GM21619 (cell line): ENCODE data around the gene NFATC4.
"Not testable (repeated sequence)": the region's sequence is repeated elsewhere in the genome, so short reads cannot be mapped to it uniquely, and the experiment has no call there.

Source experiments
- ATAC-seq: cut with Tn5 transposase; IDR thresholded peaks from one replicate; pipeline ENCODE4 v1.9.1; 2021; ENCODE audit not compliant: unreplicated experiment

NFATC4 gene

GRCh38 chr14:24338843-24339242 is 29.1 kb upstream of the NFATC4 start:
- no peak for ATAC-seq

GRCh38 chr14:24339284-24340151 is 28.5 kb upstream of the NFATC4 start, which contains the start of gene RIPK3:
Gene RIPK3 (minus strand): TSS chr14:24339991. CDS start chr14:24339826, 165 bp downstream.
- peak; percentile 85 for ATAC-seq

GRCh38 chr14:24340606-24341005 is 27.4 kb upstream of the NFATC4 start:
- no peak for ATAC-seq

GRCh38 chr14:24342889-24343288 is 25.1 kb upstream of the NFATC4 start:
- ATAC-seq = no peak

GRCh38 chr14:24343795-24344660 is 24.0 kb upstream of the NFATC4 start:
- ATAC-seq = no peak

GRCh38 chr14:24347134-24347533 is 20.9 kb upstream of the NFATC4 start:
- ATAC-seq = no peak

- ATAC-seq = no peak
Observed at GRCh38 chr14:24348186-24348585, 19.8 kb upstream of the NFATC4 start.

GRCh38 chr14:24349742-24350141 is 18.2 kb upstream of the NFATC4 start:
- ATAC-seq = no peak

GRCh38 chr14:24351517-24351916 is 16.5 kb upstream of the NFATC4 start:
- ATAC-seq = no peak

- no peak for ATAC-seq
Observed at GRCh38 chr14:24353559-24354481, 14.2 kb upstream of the NFATC4 start.

GRCh38 chr14:24354482-24354825 is 13.5 kb upstream of the NFATC4 start:
- ATAC-seq = not testable (repeated sequence)

- no peak for ATAC-seq
Observed at GRCh38 chr14:24355009-24355408, 13.0 kb upstream of the NFATC4 start.

GRCh38 chr14:24356208-24356607 is 11.8 kb upstream of the NFATC4 start:
- no peak for ATAC-seq

GRCh38 chr14:24360281-24360680 is 7.7 kb upstream of the NFATC4 start:
- ATAC-seq = no peak

- ATAC-seq = no peak
Observed at GRCh38 chr14:24361326-24361725, 6.7 kb upstream of the NFATC4 start.

GRCh38 chr14:24362241-24362960 is 5.6 kb upstream of the NFATC4 start:
- ATAC-seq = no peak

GRCh38 chr14:24363401-24363800 is 4.6 kb upstream of the NFATC4 start:
- no peak for ATAC-seq

GRCh38 chr14:24364841-24365240 is 3.1 kb upstream of the NFATC4 start:
- no peak for ATAC-seq

GRCh38 chr14:24365600-24366412 is 2.2 kb upstream of the NFATC4 start:
- ATAC-seq = peak; percentile 45

GRCh38 chr14:24366413-24366720 is 1.6 kb upstream of the NFATC4 start:
- peak; percentile 50 for ATAC-seq
